ENCODE data around the gene APOBEC4.
A peak's percentile ranks its signal among the peaks of the same experiment; 100 is the strongest.

APOBEC4 gene

DNA sequence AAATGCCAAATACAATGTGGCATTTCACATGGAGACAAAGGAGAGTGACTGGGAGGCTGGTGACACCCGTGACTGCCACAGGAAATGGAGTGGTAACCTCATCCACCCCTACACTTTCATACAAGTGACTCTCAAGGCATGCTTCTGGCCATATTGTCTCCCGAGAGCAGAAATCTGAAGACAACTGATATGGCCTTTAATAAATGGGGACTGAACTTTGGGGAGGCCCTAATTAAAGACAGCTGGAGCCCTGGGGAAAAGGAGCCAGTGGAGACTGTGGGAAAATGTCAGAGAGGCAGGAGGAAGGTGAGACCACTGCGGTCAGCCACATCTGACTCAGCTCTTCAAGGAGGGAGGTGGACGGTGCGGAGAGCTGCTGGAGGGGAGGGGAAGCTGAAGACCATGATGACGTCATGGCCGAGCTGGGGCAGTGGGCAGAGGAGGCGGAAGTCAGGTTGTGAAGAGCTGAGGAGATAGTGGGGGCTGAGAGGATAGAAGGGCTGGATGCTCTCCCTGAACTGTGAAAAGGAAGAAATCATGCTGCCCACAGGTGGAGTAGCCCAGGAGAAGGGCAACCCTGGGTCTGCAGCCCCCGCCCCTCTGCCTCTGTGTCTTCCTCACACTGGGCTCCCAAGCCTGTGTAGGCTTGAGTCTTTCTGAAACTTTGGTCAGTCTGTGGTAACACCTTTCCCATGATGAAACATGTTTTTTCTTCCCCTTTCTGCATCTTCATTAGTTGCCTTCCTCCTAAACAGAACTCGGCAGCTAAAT is 48.9 kb downstream of the APOBEC4 start:
- H3K4me3 ChIP-seq (ENCODE audit: low read depth, low read length): no peak overlapping the region
- TF ChIP-seq, protein P1, sequence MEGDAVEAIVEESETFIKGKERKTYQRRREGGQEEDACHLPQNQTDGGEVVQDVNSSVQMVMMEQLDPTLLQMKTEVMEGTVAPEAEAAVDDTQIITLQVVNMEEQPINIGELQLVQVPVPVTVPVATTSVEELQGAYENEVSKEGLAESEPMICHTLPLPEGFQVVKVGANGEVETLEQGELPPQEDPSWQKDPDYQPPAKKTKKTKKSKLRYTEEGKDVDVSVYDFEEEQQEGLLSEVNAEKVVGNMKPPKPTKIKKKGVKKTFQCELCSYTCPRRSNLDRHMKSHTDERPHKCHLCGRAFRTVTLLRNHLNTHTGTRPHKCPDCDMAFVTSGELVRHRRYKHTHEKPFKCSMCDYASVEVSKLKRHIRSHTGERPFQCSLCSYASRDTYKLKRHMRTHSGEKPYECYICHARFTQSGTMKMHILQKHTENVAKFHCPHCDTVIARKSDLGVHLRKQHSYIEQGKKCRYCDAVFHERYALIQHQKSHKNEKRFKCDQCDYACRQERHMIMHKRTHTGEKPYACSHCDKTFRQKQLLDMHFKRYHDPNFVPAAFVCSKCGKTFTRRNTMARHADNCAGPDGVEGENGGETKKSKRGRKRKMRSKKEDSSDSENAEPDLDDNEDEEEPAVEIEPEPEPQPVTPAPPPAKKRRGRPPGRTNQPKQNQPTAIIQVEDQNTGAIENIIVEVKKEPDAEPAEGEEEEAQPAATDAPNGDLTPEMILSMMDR (conservative IDR thresholded peaks at IDR 0.05; ENCODE audit: low read depth, low read length): no peak
- peak; percentile 91 for DNase-seq (ENCODE audit: low read depth)

DNA sequence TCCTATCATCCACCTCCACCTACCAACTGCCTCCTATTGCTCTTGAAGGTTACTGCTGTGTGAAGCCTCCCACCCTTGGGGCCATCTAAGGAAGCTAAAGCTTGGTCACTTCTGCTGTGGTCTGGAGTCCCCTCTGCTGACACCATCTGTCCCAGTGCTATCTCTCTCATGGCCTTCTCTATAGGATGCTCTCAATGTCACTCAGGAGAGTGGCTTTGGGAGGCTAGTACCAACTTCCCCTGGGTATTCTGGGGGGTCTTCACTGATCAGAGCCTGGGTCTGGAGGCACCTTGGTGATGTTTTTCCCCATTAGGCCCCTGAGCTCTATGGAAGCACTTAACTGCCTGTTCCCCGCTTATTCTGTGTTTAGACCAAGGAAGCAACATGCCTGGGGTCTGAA is 50.6 kb downstream of the APOBEC4 start:
- no peak for DNase-seq (ENCODE audit: low read depth)
- TF ChIP-seq, protein P1 (conservative IDR thresholded peaks at IDR 0.05; ENCODE audit: low read depth, low read length): no peak
- no peak overlapping the region for H3K4me3 ChIP-seq (ENCODE audit: low read depth, low read length)

DNA sequence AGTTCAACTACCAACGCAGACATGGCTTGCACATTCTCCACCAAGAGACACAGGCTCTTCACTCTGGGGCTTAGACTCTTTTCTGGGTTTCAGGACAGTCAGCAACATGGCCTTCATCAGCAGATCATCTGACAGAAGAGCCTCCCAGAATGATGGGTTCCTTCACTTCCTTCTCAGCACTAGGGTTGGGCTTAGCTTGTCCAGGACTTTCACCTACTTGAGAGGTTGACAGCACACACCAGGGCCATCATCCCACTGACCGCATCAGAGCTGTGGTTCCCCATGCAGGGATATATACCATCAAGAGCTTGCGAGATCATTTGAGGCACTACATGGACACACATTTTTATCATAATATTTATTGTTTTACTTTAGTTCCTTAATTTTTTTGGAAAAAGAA is 52.5 kb downstream of the APOBEC4 start:
- H3K4me3 ChIP-seq (ENCODE audit: low read depth, low read length): no peak overlapping the region
- TF ChIP-seq, protein P1 (conservative IDR thresholded peaks at IDR 0.05; ENCODE audit: low read depth, low read length): no peak
- no peak for DNase-seq (ENCODE audit: low read depth)

DNA sequence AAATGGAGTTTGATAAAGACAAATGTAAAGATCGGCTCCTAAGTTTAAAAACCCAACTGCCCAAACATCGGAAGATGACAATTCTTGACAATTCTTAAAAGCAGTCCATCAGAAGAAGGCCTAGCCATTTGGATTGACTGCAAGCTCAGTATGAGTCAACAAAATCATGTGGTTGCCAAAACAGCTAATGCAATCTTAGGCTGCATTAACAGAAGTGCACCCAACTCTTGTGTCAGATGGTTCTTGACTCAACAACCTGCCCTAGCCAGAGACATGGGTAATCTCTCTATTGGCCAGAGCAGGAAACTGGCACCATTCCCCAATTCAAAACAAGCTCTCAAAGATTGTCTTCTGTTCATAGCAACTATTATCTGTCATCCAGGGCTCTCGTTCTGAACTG is 53.0 kb downstream of the APOBEC4 start:
- H3K4me3 ChIP-seq (ENCODE audit: low read depth, low read length): no peak overlapping the region
- DNase-seq (ENCODE audit: low read depth): peak; percentile 89
- TF ChIP-seq, protein P1 (conservative IDR thresholded peaks at IDR 0.05; ENCODE audit: low read depth, low read length): no peak

DNA sequence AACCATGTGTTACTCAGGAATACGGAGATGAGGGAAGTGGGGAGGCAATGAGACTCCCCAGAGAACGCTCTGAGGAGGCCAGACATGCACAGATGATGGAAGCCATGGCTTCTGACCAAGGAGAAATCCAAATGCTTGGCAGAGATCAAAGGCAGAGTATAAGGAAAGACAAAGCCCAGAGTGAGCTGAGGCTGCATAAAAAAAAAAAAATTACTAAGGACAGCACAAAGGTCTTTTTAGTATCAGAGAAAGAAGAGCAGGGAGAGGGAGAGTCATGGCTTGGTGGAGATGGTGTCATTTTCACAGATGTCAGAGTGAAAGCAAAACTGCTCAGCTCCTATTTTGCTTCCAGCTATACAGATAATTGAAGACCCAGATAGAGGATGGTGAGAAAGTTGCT is 54.7 kb downstream of the APOBEC4 start:
- no peak overlapping the region for H3K4me3 ChIP-seq (ENCODE audit: low read depth, low read length)
- DNase-seq (ENCODE audit: low read depth): no peak
- TF ChIP-seq, protein P1 (conservative IDR thresholded peaks at IDR 0.05; ENCODE audit: low read depth, low read length): no peak

DNA sequence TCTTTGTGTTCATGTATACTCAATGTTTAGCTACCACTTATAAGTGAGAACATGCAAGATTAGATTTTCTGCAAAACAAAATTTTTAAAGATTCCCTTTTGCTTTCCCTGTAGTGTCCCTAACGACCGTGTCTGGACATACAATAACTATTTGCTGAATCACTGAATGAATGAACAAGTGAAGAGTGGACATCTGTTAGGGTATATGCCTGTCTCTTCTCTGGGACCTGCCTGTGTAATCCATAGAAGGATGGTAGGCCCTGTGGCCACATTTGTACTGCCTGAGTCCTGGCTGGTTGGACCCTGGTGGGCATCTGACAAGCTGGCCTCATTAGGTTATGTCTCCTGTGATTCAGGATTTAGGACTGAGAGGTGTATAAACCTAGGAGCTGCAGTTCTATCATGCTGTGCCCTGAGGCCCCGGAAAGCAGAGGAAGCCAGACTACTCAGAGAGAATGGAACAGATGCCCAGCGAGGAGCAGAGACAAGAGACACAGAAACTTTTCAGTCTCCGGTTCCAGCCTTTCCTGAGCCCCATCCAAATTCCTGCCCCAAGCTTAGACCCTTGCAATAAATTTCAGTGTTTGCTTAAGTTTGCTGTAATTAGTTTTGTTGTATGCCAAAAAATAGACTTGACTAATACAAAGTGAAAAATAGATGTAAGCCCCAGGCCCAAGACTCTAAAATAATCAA is 55.3 kb downstream of the APOBEC4 start:
- TF ChIP-seq, protein P1 (conservative IDR thresholded peaks at IDR 0.05; ENCODE audit: low read depth, low read length): no peak
- no peak for DNase-seq (ENCODE audit: low read depth)
- H3K4me3 ChIP-seq (ENCODE audit: low read depth, low read length): no peak overlapping the region
